Inferior parietal cortex (tissue), 1 donor: Measurements from ENCODE around the gene CCDC40.

ENCODE experiments used
- DNase-seq: peaks from one replicate; pipeline ENCODE4 v3.0.0-alpha.2; 2016; ENCODE audit errors: extremely low spot score

CCDC40 gene

GRCh38 chr17:80047176-80047575 lies 10.7 kb downstream of the CCDC40 start:
- DNase-seq, result no peak

- DNase-seq, result no peak
Measured at GRCh38 chr17:80049986-80050385, 13.5 kb downstream of the CCDC40 start.

- DNase-seq, result no peak
Measured at GRCh38 chr17:80050706-80051105, 14.3 kb downstream of the CCDC40 start.

- no peak for DNase-seq
Measured at GRCh38 chr17:80051681-80052080, 15.2 kb downstream of the CCDC40 start.

GRCh38 chr17:80053102-80053501 lies 16.7 kb downstream of the CCDC40 start:
- DNase-seq, result no peak

GRCh38 chr17:80055597-80055996 lies 19.2 kb downstream of the CCDC40 start:
- DNase-seq, result no peak

GRCh38 chr17:80058311-80058955 lies 22.0 kb downstream of the CCDC40 start:
- DNase-seq, result no peak

- DNase-seq, result no peak
Measured at GRCh38 chr17:80060644-80061043, 24.2 kb downstream of the CCDC40 start.

- DNase-seq, result no peak
Measured at GRCh38 chr17:80061421-80061820, 25.0 kb downstream of the CCDC40 start.

- DNase-seq, result no peak
Measured at GRCh38 chr17:80063830-80064585, 27.6 kb downstream of the CCDC40 start.

- DNase-seq, result no peak
Measured at GRCh38 chr17:80064696-80065095, 28.3 kb downstream of the CCDC40 start.

GRCh38 chr17:80065478-80066170 lies 29.2 kb downstream of the CCDC40 start:
- no peak for DNase-seq

GRCh38 chr17:80067393-80067986 lies 31.0 kb downstream of the CCDC40 start:
- DNase-seq, result no peak

GRCh38 chr17:80068301-80069222 lies 32.1 kb downstream of the CCDC40 start:
- no peak for DNase-seq

- DNase-seq, result no peak
Measured at GRCh38 chr17:80070375-80071115, 34.1 kb downstream of the CCDC40 start.

GRCh38 chr17:80071116-80071841 lies 34.8 kb downstream of the CCDC40 start:
- DNase-seq, result no peak

- no peak for DNase-seq
Measured at GRCh38 chr17:80072410-80072809, 36.0 kb downstream of the CCDC40 start.

GRCh38 chr17:80080081-80080480 lies 43.6 kb downstream of the CCDC40 start:
- no peak for DNase-seq

- no peak for DNase-seq
Measured at GRCh38 chr17:80081596-80081995, 45.2 kb downstream of the CCDC40 start.
